SU-DHL-6 (cell line): ENCODE measurements around the gene CNGA3.

ENCODE experiments used
- EZH2phosphoT487 ChIP-seq: fragments of 200-600 bp; sonication (generic), shearing (Covaris generic); conservative IDR thresholded peaks from 2 replicates; pipeline ENCODE4 v1.6.1; 2018; ENCODE audit warnings: mild to moderate bottlenecking, antibody characterized with exemption, low read length, moderate library complexity, mixed read lengths
- TF ChIP-seq, protein P1 (sequence below): fragments of 200-600 bp; sonication (generic); IDR thresholded peaks from one replicate; pipeline ENCODE4 v1.5.1; 2017; ENCODE audit warnings: antibody characterized with exemption, mild to moderate bottlenecking, low read length, moderate library complexity; ENCODE audit not compliant: insufficient read depth, poor library complexity, severe bottlenecking

- TF ChIP-seq, protein P1, sequence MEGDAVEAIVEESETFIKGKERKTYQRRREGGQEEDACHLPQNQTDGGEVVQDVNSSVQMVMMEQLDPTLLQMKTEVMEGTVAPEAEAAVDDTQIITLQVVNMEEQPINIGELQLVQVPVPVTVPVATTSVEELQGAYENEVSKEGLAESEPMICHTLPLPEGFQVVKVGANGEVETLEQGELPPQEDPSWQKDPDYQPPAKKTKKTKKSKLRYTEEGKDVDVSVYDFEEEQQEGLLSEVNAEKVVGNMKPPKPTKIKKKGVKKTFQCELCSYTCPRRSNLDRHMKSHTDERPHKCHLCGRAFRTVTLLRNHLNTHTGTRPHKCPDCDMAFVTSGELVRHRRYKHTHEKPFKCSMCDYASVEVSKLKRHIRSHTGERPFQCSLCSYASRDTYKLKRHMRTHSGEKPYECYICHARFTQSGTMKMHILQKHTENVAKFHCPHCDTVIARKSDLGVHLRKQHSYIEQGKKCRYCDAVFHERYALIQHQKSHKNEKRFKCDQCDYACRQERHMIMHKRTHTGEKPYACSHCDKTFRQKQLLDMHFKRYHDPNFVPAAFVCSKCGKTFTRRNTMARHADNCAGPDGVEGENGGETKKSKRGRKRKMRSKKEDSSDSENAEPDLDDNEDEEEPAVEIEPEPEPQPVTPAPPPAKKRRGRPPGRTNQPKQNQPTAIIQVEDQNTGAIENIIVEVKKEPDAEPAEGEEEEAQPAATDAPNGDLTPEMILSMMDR = no peak
- no peak for TF ChIP-seq EZH2phosphoT487
Observed at GRCh38 chr2:98297817-98298682, 48.2 kb upstream of the CNGA3 start.
